ENCODE data around the gene CHST2.

The CHST2 gene

GRCh38 chr3:143135150-143135549 is 15.6 kb downstream of the CHST2 start:
- Histone ChIP-seq H3K9ac (ENCODE audit: insufficient read length, low read depth) (no peak overlapping the region), H3K4me3 (ENCODE audit: insufficient read length, low read depth) (no peak overlapping the region), H3K27me3 (ENCODE audit: insufficient read depth, insufficient read length) (no peaks in the 10 kb centered on the region), H3K9me3 (ENCODE audit: insufficient read depth, low read length) (no peaks in the 10 kb centered on the region; the same call in 1 of the 2 replicates), H3K4me1 (ENCODE audit: insufficient read depth, insufficient read length) (peaks cover 4% of the 10 kb centered on the region), H3K36me3 (ENCODE audit: insufficient read depth, insufficient read length, low read length) (no peaks in the 10 kb centered on the region)
- DNase-seq (ENCODE audit: low read depth, low spot score) = no peak
- TF ChIP-seq SUZ12 (IDR thresholded peaks at IDR 0.05; ENCODE audit: extremely low read depth, insufficient read depth, insufficient read length) = no peak
- no peak for TF ChIP-seq YY1 (IDR thresholded peaks at IDR 0.05; ENCODE audit: insufficient read depth, insufficient read length)

GRCh38 chr3:143137435-143138036 is 18.0 kb downstream of the CHST2 start:
- DNase-seq (ENCODE audit: low read depth, low spot score) = no peak
- no peak overlapping the region for H3K4me3 ChIP-seq (ENCODE audit: insufficient read length, low read depth)
- H3K9me3 ChIP-seq (ENCODE audit: insufficient read depth, low read length) = no peaks in the 10 kb centered on the region; the same call in 1 of the 2 replicates
- TF ChIP-seq SUZ12 (IDR thresholded peaks at IDR 0.05; ENCODE audit: extremely low read depth, insufficient read depth, insufficient read length) (no peak), ZNF274 (IDR thresholded peaks at IDR 0.05; ENCODE audit: low read depth, low read length) (no peak), YY1 (IDR thresholded peaks at IDR 0.05; ENCODE audit: insufficient read depth, insufficient read length) (no peak)
- H3K4me1 ChIP-seq (ENCODE audit: insufficient read depth, insufficient read length) = peaks cover 4% of the 10 kb centered on the region
- H3K9ac ChIP-seq (ENCODE audit: insufficient read length, low read depth) = no peak overlapping the region
- no peaks in the 10 kb centered on the region for H3K27me3 ChIP-seq (ENCODE audit: insufficient read depth, insufficient read length)
- no peaks in the 10 kb centered on the region for H3K36me3 ChIP-seq (ENCODE audit: insufficient read depth, insufficient read length, low read length)

- no peak for DNase-seq (ENCODE audit: low read depth, low spot score)
- Histone ChIP-seq H3K4me1 (ENCODE audit: insufficient read depth, insufficient read length) (peaks cover 4% of the 10 kb centered on the region), H3K4me3 (ENCODE audit: insufficient read length, low read depth) (no peak overlapping the region), H3K27me3 (ENCODE audit: insufficient read depth, insufficient read length) (no peaks in the 10 kb centered on the region), H3K9ac (ENCODE audit: insufficient read length, low read depth) (no peak overlapping the region), H3K9me3 (ENCODE audit: insufficient read depth, low read length) (no peaks in the 10 kb centered on the region), H3K36me3 (ENCODE audit: insufficient read depth, insufficient read length, low read length) (no peaks in the 10 kb centered on the region)
- TF ChIP-seq SUZ12 (IDR thresholded peaks at IDR 0.05; ENCODE audit: extremely low read depth, insufficient read depth, insufficient read length) (no peak), YY1 (IDR thresholded peaks at IDR 0.05; ENCODE audit: insufficient read depth, insufficient read length) (no peak), ZNF274 (IDR thresholded peaks at IDR 0.05; ENCODE audit: low read depth, low read length) (no peak)
Measured at GRCh38 chr3:143138953-143139352, 19.4 kb downstream of the CHST2 start.

GRCh38 chr3:143139762-143140161 is 20.2 kb downstream of the CHST2 start:
- no peak overlapping the region for H3K9ac ChIP-seq (ENCODE audit: insufficient read length, low read depth)
- H3K4me1 ChIP-seq (ENCODE audit: insufficient read depth, insufficient read length) = peaks cover 4% of the 10 kb centered on the region
- H3K9me3 ChIP-seq (ENCODE audit: insufficient read depth, low read length) = no peaks in the 10 kb centered on the region
- TF ChIP-seq ZNF274 (IDR thresholded peaks at IDR 0.05; ENCODE audit: low read depth, low read length) (no peak), YY1 (IDR thresholded peaks at IDR 0.05; ENCODE audit: insufficient read depth, insufficient read length) (no peak), SUZ12 (IDR thresholded peaks at IDR 0.05; ENCODE audit: extremely low read depth, insufficient read depth, insufficient read length) (no peak)
- no peak overlapping the region for H3K4me3 ChIP-seq (ENCODE audit: insufficient read length, low read depth)
- no peaks in the 10 kb centered on the region for H3K36me3 ChIP-seq (ENCODE audit: insufficient read depth, insufficient read length, low read length)
- no peaks in the 10 kb centered on the region for H3K27me3 ChIP-seq (ENCODE audit: insufficient read depth, insufficient read length)
- DNase-seq (ENCODE audit: low read depth, low spot score) = no peak

- no peak for TF ChIP-seq ZNF274 (IDR thresholded peaks at IDR 0.05; ENCODE audit: low read depth, low read length)
- TF ChIP-seq YY1 (IDR thresholded peaks at IDR 0.05; ENCODE audit: insufficient read depth, insufficient read length) = no peak
- TF ChIP-seq SUZ12 (IDR thresholded peaks at IDR 0.05; ENCODE audit: extremely low read depth, insufficient read depth, insufficient read length) = no peak
- H3K27me3 ChIP-seq (ENCODE audit: insufficient read depth, insufficient read length) = no peaks in the 10 kb centered on the region
- no peaks in the 10 kb centered on the region for H3K36me3 ChIP-seq (ENCODE audit: insufficient read depth, insufficient read length, low read length)
- H3K4me3 ChIP-seq (ENCODE audit: insufficient read length, low read depth) = no peak overlapping the region
- no peak overlapping the region for H3K9ac ChIP-seq (ENCODE audit: insufficient read length, low read depth)
- DNase-seq (ENCODE audit: low read depth, low spot score) = no peak
- H3K4me1 ChIP-seq (ENCODE audit: insufficient read depth, insufficient read length) = peaks cover 4% of the 10 kb centered on the region
- H3K9me3 ChIP-seq (ENCODE audit: insufficient read depth, low read length) = no peaks in the 10 kb centered on the region
Measured at GRCh38 chr3:143140550-143140949, 21.0 kb downstream of the CHST2 start.

GRCh38 chr3:143142354-143142753 is 22.8 kb downstream of the CHST2 start:
- Histone ChIP-seq H3K4me3 (ENCODE audit: insufficient read length, low read depth) (no peak overlapping the region), H3K9me3 (ENCODE audit: insufficient read depth, low read length) (no peaks in the 10 kb centered on the region), H3K27me3 (ENCODE audit: insufficient read depth, insufficient read length) (no peaks in the 10 kb centered on the region), H3K36me3 (ENCODE audit: insufficient read depth, insufficient read length, low read length) (no peaks in the 10 kb centered on the region), H3K4me1 (ENCODE audit: insufficient read depth, insufficient read length) (peaks cover 4% of the 10 kb centered on the region), H3K9ac (ENCODE audit: insufficient read length, low read depth) (no peak overlapping the region)
- TF ChIP-seq ZNF274 (IDR thresholded peaks at IDR 0.05; ENCODE audit: low read depth, low read length) = no peak
- TF ChIP-seq YY1 (IDR thresholded peaks at IDR 0.05; ENCODE audit: insufficient read depth, insufficient read length) = no peak
- no peak for TF ChIP-seq SUZ12 (IDR thresholded peaks at IDR 0.05; ENCODE audit: extremely low read depth, insufficient read depth, insufficient read length)
- DNase-seq (ENCODE audit: low read depth, low spot score) = no peak

GRCh38 chr3:143145906-143146305 is 26.3 kb downstream of the CHST2 start:
- Histone ChIP-seq H3K4me1 (ENCODE audit: insufficient read depth, insufficient read length) (no peaks in the 10 kb centered on the region), H3K36me3 (ENCODE audit: insufficient read depth, insufficient read length, low read length) (no peaks in the 10 kb centered on the region), H3K27me3 (ENCODE audit: insufficient read depth, insufficient read length) (no peaks in the 10 kb centered on the region), H3K9me3 (ENCODE audit: insufficient read depth, low read length) (no peaks in the 10 kb centered on the region), H3K4me3 (ENCODE audit: insufficient read length, low read depth) (no peak overlapping the region), H3K9ac (ENCODE audit: insufficient read length, low read depth) (no peak overlapping the region)
- TF ChIP-seq SUZ12 (IDR thresholded peaks at IDR 0.05; ENCODE audit: extremely low read depth, insufficient read depth, insufficient read length) = no peak
- DNase-seq (ENCODE audit: low read depth, low spot score) = no peak

Measured in NT2/D1 (cell line).